ENCODE measurements around the gene MYH9.

- TF ChIP-seq, protein P1, sequence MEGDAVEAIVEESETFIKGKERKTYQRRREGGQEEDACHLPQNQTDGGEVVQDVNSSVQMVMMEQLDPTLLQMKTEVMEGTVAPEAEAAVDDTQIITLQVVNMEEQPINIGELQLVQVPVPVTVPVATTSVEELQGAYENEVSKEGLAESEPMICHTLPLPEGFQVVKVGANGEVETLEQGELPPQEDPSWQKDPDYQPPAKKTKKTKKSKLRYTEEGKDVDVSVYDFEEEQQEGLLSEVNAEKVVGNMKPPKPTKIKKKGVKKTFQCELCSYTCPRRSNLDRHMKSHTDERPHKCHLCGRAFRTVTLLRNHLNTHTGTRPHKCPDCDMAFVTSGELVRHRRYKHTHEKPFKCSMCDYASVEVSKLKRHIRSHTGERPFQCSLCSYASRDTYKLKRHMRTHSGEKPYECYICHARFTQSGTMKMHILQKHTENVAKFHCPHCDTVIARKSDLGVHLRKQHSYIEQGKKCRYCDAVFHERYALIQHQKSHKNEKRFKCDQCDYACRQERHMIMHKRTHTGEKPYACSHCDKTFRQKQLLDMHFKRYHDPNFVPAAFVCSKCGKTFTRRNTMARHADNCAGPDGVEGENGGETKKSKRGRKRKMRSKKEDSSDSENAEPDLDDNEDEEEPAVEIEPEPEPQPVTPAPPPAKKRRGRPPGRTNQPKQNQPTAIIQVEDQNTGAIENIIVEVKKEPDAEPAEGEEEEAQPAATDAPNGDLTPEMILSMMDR (conservative IDR thresholded peaks at IDR 0.05 in 1 of 2, IDR thresholded peaks at IDR 0.05 in 1 of 2; ENCODE audit: extremely low read depth in 1 of 2, insufficient read depth in 1 of 2, low read depth in 1 of 2, low read length in 2 of 2) = no peak
- no peak for TF ChIP-seq EZH2 (IDR thresholded peaks at IDR 0.05; ENCODE audit: borderline replicate concordance, low read length)
Observed at GRCh38 chr22:36364255-36365019, 23.3 kb downstream of the MYH9 start.

All from mammary epithelial cell (primary cell).